SJSA1 (cell line): ENCODE data around the gene TRIM39. TPM values are rescaled to one million over a fixed set of nuclear protein-coding genes. Genes with fewer than 3 reads are reported as not detected.

Experiments used
- DNase-seq, 2 experiments: peaks; one replicate each; pipeline ENCODE4 v3.0.0-alpha.2; 2015 to 2020; ENCODE audit warnings: low spot score in 2 of 2, low read depth in 1 of 2
- H3K27ac ChIP-seq: fragments of 250-450 bp; sonication (Bioruptor Pico); 2 replicates; pipeline ENCODE4 v1.5.1; 2020; ENCODE audit warnings: mild to moderate bottlenecking, moderate library complexity
- H3K27me3 ChIP-seq: fragments of 250-450 bp; sonication (Bioruptor Pico); replicated peaks from 2 replicates; pipeline ENCODE4 v1.5.1; 2020; ENCODE audit warnings: mild to moderate bottlenecking, moderate library complexity
- H3K36me3 ChIP-seq: fragments of 250-450 bp; sonication (Bioruptor Pico); 2 replicates; pipeline ENCODE4 v1.5.1; 2020; ENCODE audit warnings: mild to moderate bottlenecking
- H3K4me1 ChIP-seq: fragments of 250-450 bp; sonication (Bioruptor Pico); replicated peaks from 2 replicates; pipeline ENCODE4 v1.6.1; 2021; ENCODE audit warnings: mild to moderate bottlenecking
- H3K4me3 ChIP-seq: fragments of 250-450 bp; sonication (Bioruptor Pico); 2 replicates; pipeline ENCODE4 v1.5.1; 2020; ENCODE audit warnings: mild to moderate bottlenecking
- H3K9me3 ChIP-seq: fragments of 250-450 bp; sonication (Bioruptor Pico); replicated peaks from 2 replicates; pipeline ENCODE4 v1.5.1; 2020; ENCODE audit warnings: mild to moderate bottlenecking
- total RNA-seq: library from RNA; depleted of rRNA; stranded (reverse); fragments of >200 nt; shearing (Covaris generic); gene quantifications from 2 replicates; pipeline ENCODE4 v1.2.3, GENCODE V29; 2014

Gene TRIM39
- total RNA-seq, 1 experiment from 2014 or later: 9.0 TPM

DNA sequence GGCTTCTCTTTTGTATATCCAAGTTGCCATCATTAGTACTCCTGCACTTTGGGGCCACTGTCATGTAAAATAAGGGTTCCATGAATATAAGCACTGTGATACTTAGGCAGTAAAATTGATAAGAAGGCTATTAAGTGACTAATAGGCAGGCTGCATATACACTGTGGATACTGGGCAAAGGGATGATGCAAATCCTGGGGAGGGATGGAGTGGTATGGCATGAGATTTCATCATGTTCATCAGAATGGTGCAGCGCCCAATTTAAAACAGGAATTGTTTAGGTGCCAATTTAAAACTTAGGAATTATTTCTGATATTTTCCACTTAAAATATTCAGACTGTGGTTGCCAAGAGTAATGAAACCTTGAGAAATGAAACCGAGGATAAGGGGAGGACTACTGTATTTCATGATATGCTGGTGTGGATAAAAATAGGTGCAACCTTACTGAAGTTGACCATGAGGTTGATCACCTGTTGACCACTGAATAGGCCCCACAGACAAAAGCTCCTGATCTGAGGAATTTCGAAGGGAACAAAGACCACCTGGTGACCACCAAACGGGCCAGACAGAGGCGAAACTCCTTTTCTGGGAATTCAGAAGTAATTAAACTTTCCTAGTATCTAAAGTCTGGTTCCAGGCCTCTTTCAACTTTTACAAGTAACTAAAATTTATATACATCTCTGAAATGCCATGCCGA is 4.9 kb upstream of the TRIM39 start:
- H3K9me3 ChIP-seq: no peaks in the 10 kb centered on the region
- peaks cover 35% of the 10 kb centered on the region for H3K4me1 ChIP-seq
- no peaks in the 10 kb centered on the region for H3K27me3 ChIP-seq
- peaks cover 24% of the 10 kb centered on the region for H3K36me3 ChIP-seq
- no peak overlapping the region for H3K4me3 ChIP-seq
- H3K27ac ChIP-seq: peak overlapping the region; percentile 57
- no peak for DNase-seq

DNA sequence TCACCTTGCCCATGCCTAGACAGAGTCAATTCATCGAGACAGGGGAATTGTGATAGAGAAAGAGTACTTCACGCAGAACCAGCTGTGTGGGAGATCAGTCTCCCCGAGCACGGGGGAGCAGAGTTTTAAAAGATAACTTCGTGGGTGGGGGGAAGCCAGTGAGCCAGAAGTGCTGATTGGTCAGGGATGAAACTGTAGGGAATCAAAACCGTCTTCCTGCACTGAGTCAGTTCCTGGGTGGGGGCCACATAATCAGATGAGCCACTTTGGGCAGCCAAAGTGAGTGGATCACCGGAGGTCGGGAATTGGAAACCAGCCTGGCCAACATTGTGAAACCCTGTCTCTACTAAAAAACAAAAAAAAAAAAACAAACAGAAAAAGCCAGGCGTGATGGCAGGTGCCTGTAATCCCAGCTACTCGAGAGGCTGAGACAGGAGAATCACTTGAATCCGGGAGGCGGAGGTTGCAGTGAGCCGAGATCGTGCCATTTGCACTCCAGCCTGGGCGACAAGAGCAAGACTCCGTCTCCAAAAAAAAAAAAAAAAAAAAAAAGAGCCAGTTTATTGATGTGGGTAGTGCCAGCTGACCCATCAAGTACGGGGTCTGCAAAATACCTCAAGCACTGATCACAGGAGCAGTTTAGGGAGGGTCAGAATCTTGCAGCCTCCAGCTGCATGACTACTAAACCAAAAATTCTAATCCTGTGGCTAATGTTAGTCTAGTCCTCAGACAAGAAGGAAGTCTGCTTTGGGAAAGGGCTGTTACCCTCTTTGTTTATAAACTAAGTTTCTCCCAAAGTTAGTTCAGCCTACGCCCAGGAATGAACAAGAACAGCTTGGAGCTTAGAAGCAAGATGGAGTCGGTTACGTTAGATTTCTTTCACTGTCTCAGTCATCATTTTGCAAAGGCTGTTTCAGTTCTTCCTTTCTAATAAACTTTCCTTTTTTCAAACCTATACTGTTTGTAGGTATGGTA is 3.9 kb upstream of the TRIM39 start:
- H3K27ac ChIP-seq: peak overlapping the region; percentile 59
- H3K9me3 ChIP-seq: no peaks in the 10 kb centered on the region
- DNase-seq: peak; percentile 65 to 72
- H3K27me3 ChIP-seq: no peaks in the 10 kb centered on the region
- H3K4me3 ChIP-seq: 0 out of 2 replicates have a peak overlapping the region, but pooled peaks have one; percentile 3
- H3K4me1 ChIP-seq: peaks cover 39% of the 10 kb centered on the region
- H3K36me3 ChIP-seq: peaks cover 21% of the 10 kb centered on the region

DNA sequence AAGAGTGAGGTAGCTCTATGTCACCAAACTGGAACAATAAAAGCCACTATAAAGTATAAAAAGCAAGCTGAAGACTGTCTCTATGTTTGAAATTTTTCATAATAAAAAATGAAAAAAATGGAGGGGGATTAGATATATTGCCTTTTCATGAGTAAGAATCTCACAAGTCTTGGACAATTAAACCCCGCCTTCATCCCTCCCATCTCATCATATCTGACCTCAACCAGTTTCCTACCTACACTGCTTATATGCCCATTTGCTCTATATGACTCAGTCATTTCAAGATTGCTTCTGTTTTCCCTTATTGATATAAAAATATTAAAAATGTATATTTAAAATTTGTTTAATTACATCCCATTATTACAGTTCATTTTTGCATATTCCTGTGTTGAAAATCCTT is 2.9 kb upstream of the TRIM39 start:
- no peak for DNase-seq
- H3K4me3 ChIP-seq: no peak overlapping the region
- peak overlapping the region; percentile 59 for H3K27ac ChIP-seq

GRCh38 chr6:30325150-30325872 is 1.4 kb upstream of the TRIM39 start:
- Histone ChIP-seq H3K4me1 (peaks cover 39% of the 10 kb centered on the region), H3K36me3 (peaks cover 20% of the 10 kb centered on the region), H3K9me3 (no peaks in the 10 kb centered on the region), H3K27me3 (no peaks in the 10 kb centered on the region), H3K4me3 (peak overlapping the region; percentile 95), H3K27ac (peak overlapping the region; percentile 91)
- peak; percentile 31 to 61 for DNase-seq

More for the DNA sequence above, 2.9 kb upstream of the TRIM39 start:
- Histone ChIP-seq H3K36me3 (peaks cover 20% of the 10 kb centered on the region), H3K4me1 (peaks cover 39% of the 10 kb centered on the region), H3K27me3 (no peaks in the 10 kb centered on the region), H3K9me3 (no peaks in the 10 kb centered on the region)

- Histone ChIP-seq H3K4me1 (peaks cover 39% of the 10 kb centered on the region), H3K4me3 (peak overlapping the region; percentile 95), H3K36me3 (peaks cover 25% of the 10 kb centered on the region), H3K27ac (peak overlapping the region; percentile 91), H3K9me3 (no peaks in the 10 kb centered on the region), H3K27me3 (no peaks in the 10 kb centered on the region)
- peak in 1 of 2 experiments; percentile 54 for DNase-seq
Measured at GRCh38 chr6:30325873-30326525, 728 bp upstream of the TRIM39 start.

GRCh38 chr6:30327232-30327746 is 562 bp downstream of the TRIM39 start:
- DNase-seq: no peak
- H3K27ac ChIP-seq: peak overlapping the region; percentile 91
- no peaks in the 10 kb centered on the region for H3K27me3 ChIP-seq

GRCh38 chr6:30328397-30328796 is 1.7 kb downstream of the TRIM39 start:
- Histone ChIP-seq H3K4me1 (peaks cover 23% of the 10 kb centered on the region), H3K27me3 (no peaks in the 10 kb centered on the region), H3K27ac (no peak overlapping the region), H3K9me3 (no peaks in the 10 kb centered on the region), H3K4me3 (no peak overlapping the region), H3K36me3 (peaks cover 29% of the 10 kb centered on the region)
- no peak for DNase-seq

More at GRCh38 chr6:30327232-30327746, 562 bp downstream of the TRIM39 start:
- Histone ChIP-seq H3K9me3 (no peaks in the 10 kb centered on the region), H3K4me1 (peaks cover 32% of the 10 kb centered on the region), H3K4me3 (peak overlapping the region; percentile 95), H3K36me3 (peaks cover 28% of the 10 kb centered on the region)

GRCh38 chr6:30329331-30329730 is 2.6 kb downstream of the TRIM39 start:
- H3K4me3 ChIP-seq: no peak overlapping the region

GRCh38 chr6:30331981-30332380 is 5.3 kb downstream of the TRIM39 start:
- no peak overlapping the region for H3K4me3 ChIP-seq
- H3K36me3 ChIP-seq: peaks cover 48% of the 10 kb centered on the region
- no peak overlapping the region for H3K27ac ChIP-seq
- H3K4me1 ChIP-seq: peaks cover 5% of the 10 kb centered on the region; the same call in 1 of the 2 replicates
- H3K27me3 ChIP-seq: no peaks in the 10 kb centered on the region
- no peak for DNase-seq
- H3K9me3 ChIP-seq: no peaks in the 10 kb centered on the region

More at GRCh38 chr6:30329331-30329730, 2.6 kb downstream of the TRIM39 start:
- H3K27ac ChIP-seq: no peak overlapping the region
- DNase-seq: no peak
- H3K9me3 ChIP-seq: no peaks in the 10 kb centered on the region
- H3K27me3 ChIP-seq: no peaks in the 10 kb centered on the region
- H3K36me3 ChIP-seq: peaks cover 36% of the 10 kb centered on the region
- H3K4me1 ChIP-seq: peaks cover 15% of the 10 kb centered on the region

GRCh38 chr6:30334075-30334783 is 7.5 kb downstream of the TRIM39 start:
- Histone ChIP-seq H3K36me3 (peaks cover 65% of the 10 kb centered on the region), H3K9me3 (no peaks in the 10 kb centered on the region), H3K27me3 (no peaks in the 10 kb centered on the region), H3K4me1 (no peaks in the 10 kb centered on the region), H3K4me3 (no peak overlapping the region), H3K27ac (no peak overlapping the region)
- no peak for DNase-seq

DNA sequence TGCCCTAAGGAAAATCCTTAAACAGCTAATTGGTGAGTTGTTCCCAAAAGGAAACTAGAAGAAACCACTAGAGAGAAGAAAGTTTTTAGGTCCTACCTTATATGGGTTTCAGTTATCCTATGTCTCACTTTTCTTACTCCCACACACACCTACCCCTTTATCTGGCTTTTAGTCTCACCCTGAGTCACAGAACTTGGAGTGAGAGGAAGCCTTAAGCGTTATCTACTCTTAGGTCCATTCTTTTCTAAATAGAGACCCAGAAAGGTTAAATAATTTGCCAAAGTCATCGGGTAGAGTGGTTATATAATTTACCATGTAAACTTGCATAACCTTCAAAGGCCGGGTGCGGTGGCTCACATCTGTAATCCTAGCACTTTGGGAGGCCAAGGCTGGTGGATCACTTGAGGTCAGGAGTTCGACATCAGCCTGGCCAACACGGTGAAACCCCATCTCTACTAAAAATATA is 13.9 kb downstream of the TRIM39 start:
- Histone ChIP-seq H3K36me3 (peaks cover 51% of the 10 kb centered on the region), H3K4me3 (no peak overlapping the region), H3K27ac (no peak overlapping the region), H3K9me3 (no peaks in the 10 kb centered on the region), H3K27me3 (no peaks in the 10 kb centered on the region), H3K4me1 (no peaks in the 10 kb centered on the region; the same call in 1 of the 2 replicates)
- DNase-seq: no peak

DNA sequence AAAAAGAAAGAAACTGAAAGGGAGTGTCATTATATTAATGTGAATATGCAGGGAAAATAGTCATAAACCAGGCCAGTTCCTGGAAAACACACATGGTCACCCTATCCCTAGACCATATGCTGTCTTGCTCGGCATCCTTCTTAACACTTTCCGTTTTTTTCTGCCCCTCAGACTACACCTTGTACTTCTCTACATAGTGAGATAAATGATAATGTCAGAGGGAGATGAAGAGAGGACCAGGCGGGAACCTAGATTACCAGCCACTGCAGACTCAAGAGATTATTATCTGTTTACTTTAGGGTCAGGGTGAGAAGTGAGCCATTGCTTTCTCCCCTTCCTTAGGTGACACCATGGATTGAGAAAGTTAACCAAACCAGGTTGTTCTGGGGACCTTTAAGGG is 14.5 kb downstream of the TRIM39 start:
- Histone ChIP-seq H3K4me3 (no peak overlapping the region), H3K4me1 (peaks cover 3% of the 10 kb centered on the region; the same call in 1 of the 2 replicates), H3K27me3 (no peaks in the 10 kb centered on the region), H3K36me3 (peaks cover 48% of the 10 kb centered on the region), H3K27ac (no peak overlapping the region), H3K9me3 (no peaks in the 10 kb centered on the region)
- no peak for DNase-seq
